WI38 (cell line): ENCODE data around the gene PLB1.

Source experiments
- H3K4me3 ChIP-seq: 2 replicates; pipeline ENCODE4 v1.5.1; 2011; ENCODE audit warnings: low read depth, mild to moderate bottlenecking, control low read depth, low read length
- CTCF ChIP-seq: IDR thresholded peaks from 2 replicates; pipeline ENCODE4 v1.5.1; 2012; ENCODE audit warnings: low read depth, mild to moderate bottlenecking, control low read depth, low read length

PLB1 gene

DNA sequence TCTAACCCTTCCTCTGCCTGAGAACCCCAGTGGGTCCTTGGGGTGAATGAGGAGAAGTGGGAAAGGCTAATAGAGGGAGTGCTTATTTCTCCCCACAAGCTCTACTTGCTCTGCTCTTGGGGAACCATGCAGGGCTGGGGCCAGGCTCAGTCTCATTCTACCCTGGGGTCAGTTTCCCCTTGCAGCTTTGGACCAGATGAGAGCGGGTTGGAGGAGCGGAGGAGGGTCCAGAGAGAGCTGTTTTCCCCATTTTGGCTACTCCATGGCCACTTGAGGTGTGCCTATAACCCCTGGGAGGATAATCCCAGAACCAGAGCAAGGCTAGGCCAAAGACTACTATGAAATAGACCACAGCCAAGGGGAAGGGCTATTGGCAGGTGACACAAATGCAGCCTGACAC is 29.6 kb downstream of the PLB1 start:
- no peak for TF ChIP-seq CTCF
- H3K4me3 ChIP-seq: no peak overlapping the region

- no peak for TF ChIP-seq CTCF
- no peak overlapping the region for H3K4me3 ChIP-seq
Measured at GRCh38 chr2:28526527-28527132, 30.8 kb downstream of the PLB1 start.

DNA sequence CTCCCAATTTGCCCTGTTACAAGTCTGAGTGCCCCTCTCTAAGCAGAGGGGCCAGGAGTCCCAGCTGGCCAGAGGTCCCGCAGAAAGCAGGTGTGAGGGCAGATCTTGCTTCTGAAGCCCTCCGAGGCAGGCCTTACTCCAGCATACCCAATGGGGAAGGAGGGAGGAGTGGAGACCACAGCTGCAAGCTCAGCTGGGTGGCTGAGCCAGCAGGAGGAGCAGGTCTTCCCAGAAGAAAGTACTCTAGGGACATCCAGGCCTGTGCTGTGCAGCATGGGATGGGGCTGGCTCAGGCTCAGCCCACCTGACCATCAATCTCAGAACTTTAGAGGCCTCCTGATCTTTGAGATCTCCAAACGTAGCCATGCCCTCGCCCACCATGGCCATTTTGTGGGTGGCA is 31.3 kb downstream of the PLB1 start:
- no peak overlapping the region for H3K4me3 ChIP-seq
- TF ChIP-seq CTCF: no peak

DNA sequence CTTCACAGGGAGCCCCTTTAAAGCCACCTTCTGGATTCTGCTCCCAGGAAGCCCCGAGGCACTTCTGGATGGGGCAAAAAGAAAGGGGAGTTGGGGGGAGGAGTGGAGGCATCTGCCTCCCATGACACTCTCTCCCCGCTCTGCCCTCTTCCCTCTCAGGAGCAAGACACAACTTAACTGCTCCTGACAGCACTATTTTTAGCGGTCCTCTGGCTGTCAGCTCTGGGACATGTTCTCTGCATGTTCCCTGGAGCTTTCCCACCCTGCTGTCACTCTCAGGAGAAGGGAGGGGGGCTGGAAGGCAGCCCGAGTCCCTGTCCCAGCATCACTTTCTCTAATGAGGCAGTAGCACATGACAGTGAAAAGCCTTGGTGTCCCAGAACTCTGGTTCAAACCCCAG is 32.3 kb downstream of the PLB1 start:
- no peak overlapping the region for H3K4me3 ChIP-seq

DNA sequence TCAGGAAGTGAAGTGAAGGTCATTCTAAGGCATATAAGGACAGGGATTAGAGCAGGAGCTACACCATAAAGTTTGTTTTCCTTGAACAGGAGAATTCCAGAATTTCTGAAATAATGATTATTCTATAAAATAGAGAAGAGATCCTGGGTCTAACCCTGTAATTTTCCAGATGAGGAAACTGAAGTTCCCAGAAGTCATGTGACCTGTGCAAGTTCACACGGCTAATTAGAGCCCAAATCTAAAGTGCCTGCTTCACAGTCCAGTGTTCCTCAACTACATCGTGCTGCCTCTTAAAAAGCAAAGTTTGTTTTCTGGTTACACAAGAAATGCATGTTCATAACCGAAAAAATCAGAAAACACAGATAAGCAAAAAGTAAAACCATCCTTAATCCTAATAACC is 34.9 kb downstream of the PLB1 start:
- TF ChIP-seq CTCF: no peak
- no peak overlapping the region for H3K4me3 ChIP-seq

More for the DNA sequence above, 32.3 kb downstream of the PLB1 start:
- no peak for TF ChIP-seq CTCF

DNA sequence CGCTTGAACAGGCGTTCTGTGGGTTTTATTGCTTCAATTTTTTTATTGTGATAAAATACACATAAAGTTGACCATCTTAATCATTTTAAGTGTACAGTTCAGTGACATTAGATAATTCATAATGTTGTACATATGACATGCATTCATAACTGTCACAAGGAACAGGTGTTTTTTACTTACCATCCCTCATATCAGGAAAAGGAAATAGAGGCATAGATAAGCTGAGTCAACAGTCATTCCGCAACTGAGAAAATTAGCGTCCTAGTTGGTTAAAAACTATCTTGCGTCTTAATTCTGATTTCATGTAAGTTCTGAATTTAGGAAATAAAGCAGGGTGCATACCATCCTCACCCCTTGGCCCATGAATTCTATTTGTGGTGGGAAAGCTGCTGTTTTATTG is 36.5 kb downstream of the PLB1 start:
- no peak overlapping the region for H3K4me3 ChIP-seq
- no peak for TF ChIP-seq CTCF

GRCh38 chr2:28533044-28533680 is 37.3 kb downstream of the PLB1 start:
- no peak for TF ChIP-seq CTCF
- no peak overlapping the region for H3K4me3 ChIP-seq
